ENCODE measurements around the gene CPED1.

- no peak for TF ChIP-seq CTCF (IDR thresholded peaks at IDR 0.05)
- TF ChIP-seq ZFX (IDR thresholded peaks at IDR 0.05; ENCODE audit: borderline replicate concordance): no peak
Measured at GRCh38 chr7:121182902-121183301, 194.4 kb downstream of the CPED1 start.

All from 22Rv1 (cell line).